HCT116 (cell line): ENCODE results near the gene SCAF8. TPM values are rescaled to one million over a fixed set of nuclear protein-coding genes. Genes with fewer than 3 reads are reported as not detected.

ENCODE experiments used
- ATAC-seq: fragments of 200-7000 bp; cut with Tn5 transposase; 2 replicates; pipeline ENCODE4 v1.9.1; 2020; ENCODE audit warnings: mild to moderate bottlenecking, moderate library complexity
- BruUV-seq: library from RNA; stranded (reverse); fragments of 400-500 nt; replicated peaks from 2 replicates; lab custom pipeline; 2021; lab: Mats Ljungman, UMichigan
- CTCF ChIA-PET: fragments of 300-600 bp; sonication (Branson Sonifier 250); formaldehyde crosslinking; loops from one replicate; lab custom pipeline; 2021; ENCODE audit warnings: antibody characterized with exemption; lab: Charles Lee
- POLR2A ChIA-PET: fragments of 300-600, 350-600 bp; sonication (Branson Sonifier 250); formaldehyde crosslinking; loops from one replicate; lab custom pipeline; 2021; ENCODE audit warnings: antibody characterized with exemption; lab: Charles Lee
- RAD21 ChIA-PET, 2 experiments: fragments of 300-600 bp; sonication (Branson Sonifier 250); formaldehyde crosslinking; loops; one replicate each; lab custom pipeline; 2023; ENCODE audit warnings: low total read pairs in 2 of 2; ENCODE audit not compliant: uncharacterized antibody in 2 of 2, unreplicated experiment in 2 of 2, low non-redundant PET in 1 of 2; lab: Charles Lee
- DNase-seq: peaks from one replicate; pipeline ENCODE4 v3.0.0-alpha.2; 2010; ENCODE audit warnings: low read depth, low spot score
- H2AFZ ChIP-seq: fragments of 200-600 bp; shearing (Covaris generic), sonication (generic); 2 replicates; pipeline ENCODE4 v1.6.1; 2017; ENCODE audit warnings: low read depth, mixed run types, mixed read lengths, antibody characterized with exemption, low read length; ENCODE audit not compliant: poor library complexity, severe bottlenecking
- H3K27ac ChIP-seq: 2 replicates; pipeline ENCODE4 v1.5.1; 2012; ENCODE audit warnings: low read depth, low read length
- H3K27me3 ChIP-seq: fragments of 200-600 bp; sonication (generic); 2 replicates; pipeline ENCODE4 v1.6.1; 2016; ENCODE audit warnings: mixed run types, low read length, mixed read lengths; ENCODE audit not compliant: insufficient read depth
- H3K36me3 ChIP-seq, 2 experiments: fragments of 200-500 bp in 1 of 2; fragments of 200-600 bp in 1 of 2; sonication (Bioruptor generic) in 1 of 2; sonication (generic) in 1 of 2; 2 replicates each; pipeline versions ENCODE4 v1.5.1 to v1.6.1; 2014 to 2016; ENCODE audit warnings: low read length in 2 of 2, inconsistent platforms in 1 of 2, mixed read lengths in 1 of 2, mixed run types in 1 of 2; ENCODE audit not compliant: insufficient read depth in 2 of 2, control insufficient read depth in 1 of 2
- H3K4me1 ChIP-seq, 2 experiments: fragments of 200-600 bp in 1 of 2; sonication (generic) in 1 of 2; 2 replicates each; pipeline versions ENCODE4 v1.5.1 to v1.6.1; 2012 to 2017; ENCODE audit warnings: low read length in 2 of 2, inconsistent platforms in 1 of 2, mild to moderate bottlenecking in 1 of 2, mixed read lengths in 1 of 2, mixed run types in 1 of 2, moderate library complexity in 1 of 2; ENCODE audit not compliant: insufficient read depth in 2 of 2, control insufficient read depth in 1 of 2
- H3K4me2 ChIP-seq: fragments of 200-600 bp; sonication (generic); 2 replicates; pipeline ENCODE4 v1.6.1; 2017; ENCODE audit warnings: mixed run types, low read length, mixed read lengths
- H3K4me3 ChIP-seq, 2 experiments: fragments of 200-600 bp in 1 of 2; sonication (generic) in 1 of 2; replicated peaks in 1 of 2; 2 replicates each; pipeline ENCODE4 v1.5.1; 2011 to 2016; ENCODE audit warnings: low read length in 2 of 2, control low read depth in 1 of 2, low read depth in 1 of 2, mild to moderate bottlenecking in 1 of 2, mixed read lengths in 1 of 2, mixed run types in 1 of 2
- H3K79me2 ChIP-seq: fragments of 200-600 bp; sonication (generic); 2 replicates; pipeline ENCODE4 v1.6.1; 2017; ENCODE audit warnings: mild to moderate bottlenecking, mixed run types, low read length, moderate library complexity, mixed read lengths; ENCODE audit not compliant: insufficient read depth
- H3K9ac ChIP-seq: fragments of 200-600 bp; sonication (generic); 2 replicates; pipeline ENCODE4 v1.6.1; 2016; ENCODE audit warnings: low read length, mixed read lengths
- H3K9me2 ChIP-seq: fragments of 200-600 bp; sonication (generic), shearing (Covaris generic); 2 replicates; pipeline ENCODE4 v1.6.1; 2017; ENCODE audit warnings: mixed run types, mild to moderate bottlenecking, moderate library complexity; ENCODE audit not compliant: insufficient read depth
- H3K9me3 ChIP-seq, 2 experiments: fragments of 200-500 bp in 1 of 2; fragments of 200-600 bp in 1 of 2; sonication (Bioruptor generic) in 1 of 2; sonication (generic) in 1 of 2; 2 replicates each; pipeline ENCODE4 v1.6.1; 2014 to 2017; ENCODE audit warnings: low read length in 2 of 2, mixed read lengths in 2 of 2, inconsistent platforms in 1 of 2, low read depth in 1 of 2, mild to moderate bottlenecking in 1 of 2, mixed run types in 1 of 2, moderate library complexity in 1 of 2; ENCODE audit not compliant: control insufficient read depth in 1 of 2, insufficient read depth in 1 of 2
- H4K20me1 ChIP-seq: fragments of 200-600 bp; sonication (generic), shearing (Covaris generic); 2 replicates; pipeline ENCODE4 v1.6.1; 2017; ENCODE audit warnings: mixed run types, mild to moderate bottlenecking, moderate library complexity; ENCODE audit not compliant: insufficient read depth
- ELF1 ChIP-seq: IDR thresholded peaks from 2 replicates; pipeline ENCODE4 v1.6.1; 2012; ENCODE audit warnings: low read depth, borderline replicate concordance
- POLR2A ChIP-seq: IDR thresholded peaks from 2 replicates; pipeline ENCODE4 v1.7.0; 2011; ENCODE audit warnings: borderline replicate concordance; ENCODE audit not compliant: insufficient read depth, insufficient read length; ENCODE audit errors: extremely low read depth
- TCF7L2 ChIP-seq: IDR thresholded peaks from 2 replicates; pipeline ENCODE4 v1.7.0; 2011; ENCODE audit warnings: borderline replicate concordance, inconsistent platforms; ENCODE audit not compliant: insufficient read depth, insufficient read length; ENCODE audit errors: extremely low read depth
- ZNF274 ChIP-seq: fragments of 200-500 bp; sonication (Bioruptor generic); IDR thresholded peaks from 2 replicates; pipeline ENCODE4 v1.6.1; 2014; ENCODE audit warnings: mild to moderate bottlenecking, low read depth, low read length, inconsistent platforms
- intact Hi-C: fragments of 100-400 bp; cut with micrococcal nuclease; formaldehyde crosslinking; loops from 2 replicates; pipeline ENCODE4 v1.10.0; 2022
- total RNA-seq: library from RNA; stranded (reverse); gene quantifications from one replicate; pipeline ENCODE4 v1.2.1, GENCODE V29; 2021; ENCODE audit not compliant: unreplicated experiment

Gene SCAF8
- total RNA-seq, 1 experiment from 2014 or later = 34.6 TPM

GRCh38 chr6:154737424-154737823 is 4.2 kb downstream of the SCAF8 start:
- Histone ChIP-seq H3K4me1 (peaks cover 3 to 7% of the 10 kb centered on the region in 2 experiments; a peak in 3 of 4 replicates), H3K9me3 (no peaks in the 10 kb centered on the region), H3K27ac (no peak overlapping the region), H3K9ac (no peak overlapping the region)
- no TSS peak for BruUV-seq
- ChIA-PET CTCF (no interaction called here), POLR2A (interaction anchor here (1.2 kb wide), 1 partner anchor 50 kb away, joined by 3 read pairs; no protein-coding TSS in a partner anchor)
- TF ChIP-seq TCF7L2 = no peak
- TF ChIP-seq ELF1 = no peak
- TF ChIP-seq, all 23 proteins: peak for 0
- DNase-seq = no peak
- Histone ChIP-seq H3K27me3 (no peaks in the 10 kb centered on the region), H3K9me2 (no peaks in the 10 kb centered on the region), H2AFZ (no peak overlapping the region), H3K36me3 (peaks cover 0 to 2% of the 10 kb centered on the region in 2 experiments; a peak in 1 of 4 replicates), H3K4me2 (no peak overlapping the region), H3K4me3 (no peak overlapping the region), H3K79me2 (peaks cover 84% of the 10 kb centered on the region), H4K20me1 (peaks cover 21% of the 10 kb centered on the region; the same call in 1 of the 2 replicates)
- intact Hi-C loops = no loop called here
- ATAC-seq = no peak
- RAD21 ChIA-PET = no interaction called here

- BruUV-seq = no TSS peak
- Histone ChIP-seq H3K4me2 (no peak overlapping the region), H3K36me3 (peaks cover 0 to 2% of the 10 kb centered on the region in 2 experiments; a peak in 1 of 4 replicates), H4K20me1 (peaks cover 31% of the 10 kb centered on the region; the same call in 1 of the 2 replicates), H3K9me3 (no peaks in the 10 kb centered on the region), H3K9me2 (no peaks in the 10 kb centered on the region), H3K27ac (no peak overlapping the region), H3K9ac (no peak overlapping the region), H2AFZ (no peak overlapping the region), H3K4me3 (no peak overlapping the region), H3K27me3 (no peaks in the 10 kb centered on the region), H3K79me2 (peaks cover 95% of the 10 kb centered on the region), H3K4me1 (peaks cover 3% of the 10 kb centered on the region in 2 experiments; a peak in 2 of 4 replicates)
- intact Hi-C loops = no loop called here
- CTCF ChIA-PET = no interaction called here
- TF ChIP-seq ZNF274 = no peak
- TF ChIP-seq POLR2A = no peak
- no peak for ATAC-seq
- RAD21 ChIA-PET = no interaction called here
- no peak for DNase-seq
- POLR2A ChIA-PET = no interaction called here
Measured at GRCh38 chr6:154738551-154738961, 5.3 kb downstream of the SCAF8 start.
